Mesenteric fat pad (tissue), 1 donor: ENCODE data around the gene FSIP1. TPM values are rescaled to one million over a fixed set of nuclear protein-coding genes. Genes with fewer than 3 reads are reported as not detected.

Source experiments
- DNase-seq: peaks from one replicate; pipeline ENCODE4 v3.0.0-alpha.2; 2020; ENCODE audit warnings: low spot score
- total RNA-seq: library from RNA; stranded (reverse); fragmentation: NEBNext Ultra II Directional; extraction: Animal tissue kit (Norgen Biotek cat#: 25700); gene quantifications from one replicate; pipeline ENCODE4 v1.2.1, GENCODE V29; 2021
- donor health status: DM: yes; HTN: yes; CAD: no.

Gene FSIP1
- total RNA-seq, 1 donor from 2014 or later, result not detected

- DNase-seq, result no peak
These were observed 60.7 kb downstream of the FSIP1 start for GRCh38 chr15:39721893-39722292.

- DNase-seq, result no peak
These were observed 61.7 kb downstream of the FSIP1 start for GRCh38 chr15:39720621-39721611.

GRCh38 chr15:39720081-39720480, 62.6 kb downstream of the FSIP1 start:
- no peak for DNase-seq

GRCh38 chr15:39719109-39719508, 63.5 kb downstream of the FSIP1 start:
- DNase-seq, result no peak

GRCh38 chr15:39717134-39717533, 65.5 kb downstream of the FSIP1 start:
- no peak for DNase-seq

GRCh38 chr15:39714251-39714650, 68.4 kb downstream of the FSIP1 start:
- DNase-seq, result no peak

GRCh38 chr15:39713846-39714245, 68.8 kb downstream of the FSIP1 start:
- no peak for DNase-seq

- DNase-seq, result no peak
These were observed 72.0 kb downstream of the FSIP1 start for GRCh38 chr15:39710681-39711080.

GRCh38 chr15:39709941-39710340, 72.7 kb downstream of the FSIP1 start:
- no peak for DNase-seq

- no peak for DNase-seq
These were observed 76.4 kb downstream of the FSIP1 start for GRCh38 chr15:39706206-39706605.

GRCh38 chr15:39704689-39705088, 78.0 kb downstream of the FSIP1 start:
- DNase-seq, result no peak

GRCh38 chr15:39704235-39704634, 78.4 kb downstream of the FSIP1 start:
- no peak for DNase-seq

- no peak for DNase-seq
These were observed 80.7 kb downstream of the FSIP1 start for GRCh38 chr15:39701988-39702387.

GRCh38 chr15:39700375-39700700, 82.3 kb downstream of the FSIP1 start:
- no peak for DNase-seq

GRCh38 chr15:39699516-39700374, 82.9 kb downstream of the FSIP1 start:
- no peak for DNase-seq

- no peak for DNase-seq
These were observed 83.9 kb downstream of the FSIP1 start for GRCh38 chr15:39698444-39699390.

- DNase-seq, result no peak
These were observed 85.1 kb downstream of the FSIP1 start for GRCh38 chr15:39697509-39697908.

GRCh38 chr15:39695793-39696192, 86.8 kb downstream of the FSIP1 start:
- no peak for DNase-seq

- no peak for DNase-seq
These were observed 90.0 kb downstream of the FSIP1 start for GRCh38 chr15:39692356-39693327.
